ENCODE measurements around the gene RTN3. TPM values are rescaled to one million over a fixed set of nuclear protein-coding genes. Genes with fewer than 3 reads are reported as not detected.
A peak's percentile ranks its signal among the peaks of the same experiment; 100 is the strongest.

Gene RTN3
- total RNA-seq, 2 donors from 2014 or later: 64.4 to 96.3 TPM

DNA sequence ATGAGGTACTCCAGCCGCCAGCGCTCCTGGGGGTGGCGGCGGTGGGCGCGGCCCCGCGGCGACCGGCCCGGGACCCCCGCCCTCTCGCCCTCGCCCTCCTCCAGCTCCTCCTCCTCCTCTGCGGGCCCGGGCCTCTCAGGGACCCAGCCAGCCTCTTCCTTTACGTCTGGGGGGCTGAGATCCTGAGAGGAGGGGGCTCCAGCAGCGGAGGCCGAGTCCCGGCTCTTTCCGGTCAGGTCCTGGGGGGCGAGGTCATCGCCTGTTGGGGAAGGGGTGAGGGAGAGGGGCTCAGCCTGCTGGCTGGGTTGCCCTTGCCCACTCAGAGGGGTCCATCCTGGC lies 83.0 kb downstream of the RTN3 start:
- H3K36me3 ChIP-seq: no peaks in the 10 kb centered on the region
- H3K27me3 ChIP-seq: no peaks in the 10 kb centered on the region
- peaks cover 0 to 53% of the 10 kb centered on the region in 2 donors for H3K4me1 ChIP-seq
- no peaks in the 10 kb centered on the region for H3K9me3 ChIP-seq
- peak overlapping the region in 1 of 2 donors; percentile 60 for H3K4me3 ChIP-seq
- no peak for TF ChIP-seq CTCF (IDR thresholded peaks at IDR 0.05)
- no peak for DNase-seq (ENCODE audit: low spot score)
- peak overlapping the region in 1 of 2 donors; percentile 73 for H3K27ac ChIP-seq

DNA sequence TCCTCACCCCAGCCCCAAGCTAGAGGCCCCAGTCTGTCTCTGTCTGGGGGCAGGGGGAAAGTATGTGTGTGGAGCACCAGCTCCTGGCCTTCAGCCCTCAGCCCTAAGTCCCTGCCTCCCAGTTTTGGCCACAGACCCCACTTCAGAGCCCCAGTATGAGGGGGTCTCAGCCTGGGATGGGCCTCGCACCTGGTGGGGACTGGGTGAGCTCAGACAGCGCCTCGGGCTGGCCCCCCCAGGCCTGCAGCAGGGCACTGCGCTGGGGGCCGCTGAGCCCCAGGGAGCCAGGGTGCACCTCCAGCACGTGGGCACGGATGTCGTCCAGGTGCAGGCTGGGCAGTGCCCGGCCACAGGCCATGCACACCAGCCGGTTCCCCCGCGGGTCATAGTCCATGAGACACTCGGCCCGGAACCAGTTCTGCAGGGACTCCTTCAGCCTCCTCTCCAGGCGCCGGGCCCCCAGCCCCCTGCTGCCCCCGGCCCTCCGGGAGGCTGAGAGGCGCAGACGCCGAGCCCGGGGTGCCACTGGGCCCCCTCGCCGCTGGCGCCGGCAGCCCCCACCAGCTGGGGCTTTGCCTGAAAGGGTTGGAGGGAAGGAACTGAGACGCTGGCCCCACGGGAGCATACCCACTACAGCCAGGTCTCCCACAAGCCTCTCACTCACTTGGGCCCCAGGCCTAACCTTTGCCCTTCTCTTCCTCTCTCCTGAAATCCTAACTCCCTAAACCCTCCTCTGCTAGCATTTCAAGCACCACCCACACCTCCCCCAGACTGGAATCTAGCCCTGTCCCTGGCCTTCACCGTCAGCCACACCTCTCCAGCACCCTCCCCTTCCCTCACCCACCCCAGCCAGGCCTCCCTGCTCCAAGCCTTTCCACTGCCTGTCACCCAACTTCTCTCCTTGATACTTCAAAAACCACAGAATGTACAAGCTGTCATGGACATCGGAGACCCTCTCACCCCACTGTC lies 83.7 kb downstream of the RTN3 start:
- Histone ChIP-seq H3K27ac (peak overlapping the region in 1 of 2 donors; percentile 73), H3K4me1 (peaks cover 0 to 60% of the 10 kb centered on the region in 2 donors)
- DNase-seq (ENCODE audit: low spot score): no peak

GRCh38 chr11:63765688-63766241 lies 84.5 kb downstream of the RTN3 start:
- peaks cover 0 to 62% of the 10 kb centered on the region in 2 donors for H3K4me1 ChIP-seq
- TF ChIP-seq CTCF (IDR thresholded peaks at IDR 0.05): no peak
- no peaks in the 10 kb centered on the region for H3K9me3 ChIP-seq
- H3K27ac ChIP-seq: no peak overlapping the region
- no peaks in the 10 kb centered on the region for H3K27me3 ChIP-seq
- no peaks in the 10 kb centered on the region for H3K36me3 ChIP-seq
- no peak for DNase-seq (ENCODE audit: low spot score)
- H3K4me3 ChIP-seq: no peak overlapping the region

More for the DNA sequence above, 83.7 kb downstream of the RTN3 start:
- Histone ChIP-seq H3K9me3 (no peaks in the 10 kb centered on the region), H3K36me3 (no peaks in the 10 kb centered on the region), H3K4me3 (no peak overlapping the region), H3K27me3 (no peaks in the 10 kb centered on the region)
- TF ChIP-seq CTCF (IDR thresholded peaks at IDR 0.05): no peak

- no peak for DNase-seq (ENCODE audit: low spot score)
- peak overlapping the region in 1 of 2 donors; percentile 85 for H3K4me3 ChIP-seq
- H3K27me3 ChIP-seq: no peaks in the 10 kb centered on the region
- peaks cover 0 to 62% of the 10 kb centered on the region in 2 donors for H3K4me1 ChIP-seq
- H3K27ac ChIP-seq: peak overlapping the region in 1 of 2 donors; percentile 82
- no peaks in the 10 kb centered on the region for H3K36me3 ChIP-seq
- TF ChIP-seq CTCF (IDR thresholded peaks at IDR 0.05): no peak
- no peaks in the 10 kb centered on the region for H3K9me3 ChIP-seq
These were observed 85.4 kb downstream of the RTN3 start for GRCh38 chr11:63766531-63767235.

- peaks cover 0 to 58% of the 10 kb centered on the region in 2 donors for H3K4me1 ChIP-seq
- no peaks in the 10 kb centered on the region for H3K9me3 ChIP-seq
- H3K27me3 ChIP-seq: no peaks in the 10 kb centered on the region
- H3K4me3 ChIP-seq: peak overlapping the region; percentile 71 to 85
- no peak for TF ChIP-seq CTCF (IDR thresholded peaks at IDR 0.05)
- H3K36me3 ChIP-seq: no peaks in the 10 kb centered on the region
- peak overlapping the region; percentile 82 to 83 for H3K27ac ChIP-seq
- no peak for DNase-seq (ENCODE audit: low spot score)
These were observed 85.9 kb downstream of the RTN3 start for GRCh38 chr11:63767267-63767564.
